ENCODE results near the gene NFE2L2.
A peak's percentile ranks its signal among the peaks of the same experiment; 100 is the strongest.

The NFE2L2 gene

DNA sequence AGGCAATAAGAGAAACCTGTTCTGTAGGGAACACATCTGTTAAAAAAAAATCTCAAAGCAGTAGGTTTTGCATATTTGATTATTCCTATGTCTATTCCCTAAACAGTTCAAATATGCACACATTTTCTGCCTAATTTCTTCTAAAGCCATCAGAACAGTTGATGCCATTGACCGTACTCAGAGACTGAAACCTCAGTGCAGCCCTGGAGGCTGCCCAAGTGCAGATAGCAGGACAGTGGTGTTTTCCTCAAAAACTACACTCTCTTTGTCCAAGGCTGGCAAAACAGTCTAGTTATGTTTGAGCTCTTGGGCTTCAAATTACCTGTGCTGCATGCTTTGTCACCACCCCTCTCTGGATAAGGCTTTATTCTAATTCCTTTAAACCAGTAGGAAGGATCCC, 23.3 kb upstream of the NFE2L2 start:
- peaks cover 34% of the 10 kb centered on the region for H3K4me1 Mint-ChIP-seq (ENCODE audit: low read depth)

GRCh38 chr2:177285892-177286715, 21.6 kb upstream of the NFE2L2 start:
- H3K4me3 Mint-ChIP-seq: no peak overlapping the region
- H3K27ac Mint-ChIP-seq: no peak overlapping the region

More for the DNA sequence above, 23.3 kb upstream of the NFE2L2 start:
- Mint-ChIP-seq H3K36me3 (ENCODE audit: low read depth) (peaks cover 11% of the 10 kb centered on the region), H3K27me3 (ENCODE audit: low read depth) (no peaks in the 10 kb centered on the region), H3K9me3 (no peaks in the 10 kb centered on the region), H3K27ac (no peak overlapping the region), H3K4me3 (no peak overlapping the region)
- DNase-seq (ENCODE audit: low spot score): no peak

GRCh38 chr2:177284531-177284930, 20.0 kb upstream of the NFE2L2 start:
- Mint-ChIP-seq H3K27ac (no peak overlapping the region), H3K4me1 (ENCODE audit: low read depth) (peaks cover 20% of the 10 kb centered on the region), H3K9me3 (no peaks in the 10 kb centered on the region), H3K4me3 (no peak overlapping the region), H3K36me3 (ENCODE audit: low read depth) (peaks cover 9% of the 10 kb centered on the region), H3K27me3 (ENCODE audit: low read depth) (no peaks in the 10 kb centered on the region)
- DNase-seq (ENCODE audit: low spot score): no peak

More at GRCh38 chr2:177285892-177286715, 21.6 kb upstream of the NFE2L2 start:
- no peak for DNase-seq (ENCODE audit: low spot score)
- Mint-ChIP-seq H3K27me3 (ENCODE audit: low read depth) (no peaks in the 10 kb centered on the region), H3K36me3 (ENCODE audit: low read depth) (peaks cover 9% of the 10 kb centered on the region), H3K9me3 (no peaks in the 10 kb centered on the region), H3K4me1 (ENCODE audit: low read depth) (peaks cover 30% of the 10 kb centered on the region)

DNA sequence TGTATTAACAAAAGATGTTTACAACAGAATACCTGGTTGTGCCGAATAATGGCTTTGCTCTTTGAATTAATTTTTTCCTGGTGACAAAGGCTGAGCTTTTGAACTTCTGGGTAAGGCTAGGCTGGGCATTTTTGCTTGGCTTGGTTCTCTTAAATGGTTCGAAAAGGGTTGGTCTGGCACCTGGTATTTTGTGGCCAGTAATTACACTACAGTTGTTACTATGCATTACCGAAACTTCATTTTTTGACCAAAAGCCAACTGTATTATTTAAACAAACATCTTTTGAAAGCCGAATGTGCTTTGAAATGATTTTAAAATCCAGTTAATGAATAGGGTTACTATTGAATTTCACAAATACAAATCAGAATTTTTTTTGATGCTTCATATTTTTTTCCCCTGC, 19.4 kb upstream of the NFE2L2 start:
- no peaks in the 10 kb centered on the region for H3K9me3 Mint-ChIP-seq
- H3K4me1 Mint-ChIP-seq (ENCODE audit: low read depth): peaks cover 16% of the 10 kb centered on the region
- no peak overlapping the region for H3K27ac Mint-ChIP-seq
- no peak for DNase-seq (ENCODE audit: low spot score)
- H3K36me3 Mint-ChIP-seq (ENCODE audit: low read depth): peaks cover 12% of the 10 kb centered on the region
- H3K4me3 Mint-ChIP-seq: no peak overlapping the region
- H3K27me3 Mint-ChIP-seq (ENCODE audit: low read depth): no peaks in the 10 kb centered on the region

GRCh38 chr2:177282787-177283572, 18.5 kb upstream of the NFE2L2 start:
- H3K36me3 Mint-ChIP-seq (ENCODE audit: low read depth): peaks cover 12% of the 10 kb centered on the region
- H3K27me3 Mint-ChIP-seq (ENCODE audit: low read depth): no peaks in the 10 kb centered on the region
- H3K27ac Mint-ChIP-seq: no peak overlapping the region
- no peak for DNase-seq (ENCODE audit: low spot score)
- no peaks in the 10 kb centered on the region for H3K9me3 Mint-ChIP-seq
- no peak overlapping the region for H3K4me3 Mint-ChIP-seq
- peaks cover 14% of the 10 kb centered on the region for H3K4me1 Mint-ChIP-seq (ENCODE audit: low read depth)

GRCh38 chr2:177282181-177282641, 17.7 kb upstream of the NFE2L2 start:
- Mint-ChIP-seq H3K36me3 (ENCODE audit: low read depth) (peaks cover 12% of the 10 kb centered on the region), H3K9me3 (no peaks in the 10 kb centered on the region), H3K4me3 (no peak overlapping the region), H3K27ac (no peak overlapping the region), H3K4me1 (ENCODE audit: low read depth) (peaks cover 14% of the 10 kb centered on the region), H3K27me3 (ENCODE audit: low read depth) (no peaks in the 10 kb centered on the region)
- DNase-seq (ENCODE audit: low spot score): no peak

- H3K4me3 Mint-ChIP-seq: no peak overlapping the region
Observed at GRCh38 chr2:177281400-177282180, 17.1 kb upstream of the NFE2L2 start.

GRCh38 chr2:177279847-177280246, 15.3 kb upstream of the NFE2L2 start:
- H3K27ac Mint-ChIP-seq: no peak overlapping the region
- peaks cover 12% of the 10 kb centered on the region for H3K4me1 Mint-ChIP-seq (ENCODE audit: low read depth)

More at GRCh38 chr2:177281400-177282180, 17.1 kb upstream of the NFE2L2 start:
- H3K36me3 Mint-ChIP-seq (ENCODE audit: low read depth): peaks cover 8% of the 10 kb centered on the region
- no peak for DNase-seq (ENCODE audit: low spot score)
- no peaks in the 10 kb centered on the region for H3K9me3 Mint-ChIP-seq
- H3K4me1 Mint-ChIP-seq (ENCODE audit: low read depth): peaks cover 12% of the 10 kb centered on the region
- no peaks in the 10 kb centered on the region for H3K27me3 Mint-ChIP-seq (ENCODE audit: low read depth)
- no peak overlapping the region for H3K27ac Mint-ChIP-seq

GRCh38 chr2:177275743-177276055, 11.2 kb upstream of the NFE2L2 start:
- Mint-ChIP-seq H3K9me3 (no peaks in the 10 kb centered on the region), H3K36me3 (ENCODE audit: low read depth) (peaks cover 2% of the 10 kb centered on the region), H3K27me3 (ENCODE audit: low read depth) (no peaks in the 10 kb centered on the region), H3K4me1 (ENCODE audit: low read depth) (peaks cover 18% of the 10 kb centered on the region), H3K4me3 (no peak overlapping the region), H3K27ac (no peak overlapping the region)
- DNase-seq (ENCODE audit: low spot score): no peak

More at GRCh38 chr2:177279847-177280246, 15.3 kb upstream of the NFE2L2 start:
- no peak overlapping the region for H3K4me3 Mint-ChIP-seq
- DNase-seq (ENCODE audit: low spot score): no peak
- H3K27me3 Mint-ChIP-seq (ENCODE audit: low read depth): no peaks in the 10 kb centered on the region
- no peaks in the 10 kb centered on the region for H3K9me3 Mint-ChIP-seq
- peaks cover 4% of the 10 kb centered on the region for H3K36me3 Mint-ChIP-seq (ENCODE audit: low read depth)

- Mint-ChIP-seq H3K27ac (no peak overlapping the region), H3K4me1 (ENCODE audit: low read depth) (peaks cover 23% of the 10 kb centered on the region), H3K36me3 (ENCODE audit: low read depth) (peaks cover 2% of the 10 kb centered on the region), H3K27me3 (ENCODE audit: low read depth) (no peaks in the 10 kb centered on the region), H3K9me3 (no peaks in the 10 kb centered on the region), H3K4me3 (no peak overlapping the region)
- no peak for DNase-seq (ENCODE audit: low spot score)
Observed at GRCh38 chr2:177275040-177275742, 10.7 kb upstream of the NFE2L2 start.

DNA sequence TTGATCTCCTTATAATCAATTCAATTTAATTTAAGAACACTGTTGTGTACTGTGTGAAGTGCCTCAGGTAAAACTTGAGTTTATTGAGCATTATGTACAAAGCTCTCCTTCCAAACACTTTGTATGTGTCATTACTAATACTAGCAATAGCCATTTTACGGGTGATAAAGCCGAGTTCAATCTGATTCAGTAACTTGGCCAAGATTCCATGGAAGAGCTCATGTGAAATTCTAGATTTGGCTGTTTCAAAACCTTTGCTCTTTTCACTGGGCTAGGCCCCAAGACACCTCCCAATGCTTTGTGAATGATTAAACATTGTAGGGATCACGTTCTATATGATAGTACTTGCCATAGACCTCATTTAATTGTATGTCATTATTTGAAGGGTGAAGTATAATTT, 8.9 kb upstream of the NFE2L2 start:
- H3K4me3 Mint-ChIP-seq: no peak overlapping the region
- no peaks in the 10 kb centered on the region for H3K27me3 Mint-ChIP-seq (ENCODE audit: low read depth)
- H3K36me3 Mint-ChIP-seq (ENCODE audit: low read depth): no peaks in the 10 kb centered on the region
- H3K4me1 Mint-ChIP-seq (ENCODE audit: low read depth): peaks cover 31% of the 10 kb centered on the region
- DNase-seq (ENCODE audit: low spot score): no peak
- H3K27ac Mint-ChIP-seq: no peak overlapping the region
- no peaks in the 10 kb centered on the region for H3K9me3 Mint-ChIP-seq

DNA sequence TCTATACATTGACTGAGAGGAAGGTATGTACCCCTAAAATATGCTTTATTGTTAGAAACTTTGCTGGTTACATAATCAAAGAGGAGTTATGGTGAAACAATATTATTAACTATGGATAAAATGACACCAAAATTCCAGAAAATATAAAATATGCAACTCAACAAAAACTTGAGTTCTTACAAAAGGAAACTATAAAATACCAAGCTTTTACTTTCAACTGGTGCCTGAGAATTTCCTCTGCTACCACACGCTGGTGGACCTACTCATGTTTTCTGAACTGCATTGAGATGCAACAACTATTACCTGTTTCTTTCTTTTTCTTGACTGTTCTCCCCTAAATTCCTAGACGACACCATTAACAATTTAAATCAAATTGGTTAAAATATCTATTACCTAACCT, 8.2 kb upstream of the NFE2L2 start:
- Mint-ChIP-seq H3K27ac (no peak overlapping the region), H3K4me1 (ENCODE audit: low read depth) (peaks cover 34% of the 10 kb centered on the region), H3K36me3 (ENCODE audit: low read depth) (peaks cover 2% of the 10 kb centered on the region), H3K4me3 (no peak overlapping the region), H3K9me3 (no peaks in the 10 kb centered on the region), H3K27me3 (ENCODE audit: low read depth) (no peaks in the 10 kb centered on the region)
- no peak for DNase-seq (ENCODE audit: low spot score)

GRCh38 chr2:177271981-177272666, 7.6 kb upstream of the NFE2L2 start:
- Mint-ChIP-seq H3K27ac (no peak overlapping the region), H3K4me3 (peak overlapping the region; percentile 18), H3K4me1 (ENCODE audit: low read depth) (peaks cover 40% of the 10 kb centered on the region), H3K27me3 (ENCODE audit: low read depth) (no peaks in the 10 kb centered on the region), H3K36me3 (ENCODE audit: low read depth) (peaks cover 2% of the 10 kb centered on the region), H3K9me3 (no peaks in the 10 kb centered on the region)
- DNase-seq (ENCODE audit: low spot score): no peak

Data from T-helper 2 cell treated with Interferon-gamma antibody and Interleukin-4, amounts not matched to agents 5 μg/mL and 100 μg/mL, for 36 hours (primary cell).